ENCODE data around the gene IL17RB. TPM values are rescaled to one million over a fixed set of nuclear protein-coding genes. Genes with fewer than 3 reads are reported as not detected.

IL17RB gene
- total RNA-seq, 1 donor from 2014 or later: 0.16 TPM

DNA sequence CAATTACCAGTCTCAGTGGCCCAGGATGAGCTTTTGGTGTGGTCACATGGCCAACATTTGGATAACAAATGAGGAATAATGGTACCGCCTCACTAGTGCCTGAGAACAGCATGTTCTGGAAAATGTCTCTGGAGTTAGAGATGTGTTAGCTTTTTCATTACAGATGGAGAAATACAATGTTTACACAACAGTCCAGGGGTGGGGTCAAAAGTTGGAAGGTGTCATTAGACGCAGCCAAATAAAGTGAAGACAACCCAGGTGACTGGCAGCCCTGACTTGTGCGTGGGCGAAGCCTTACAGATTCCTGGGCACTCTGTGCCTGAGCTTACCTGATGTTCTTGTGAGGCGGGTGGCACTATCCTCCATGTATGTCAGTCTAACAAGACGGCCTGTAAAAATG is 12.8 kb downstream of the IL17RB start:
- Mint-ChIP-seq H3K27ac (ENCODE audit: unreplicated experiment) (no peak overlapping the region), H3K27me3 (ENCODE audit: low read depth, unreplicated experiment) (no peaks in the 10 kb centered on the region), H3K36me3 (ENCODE audit: low read depth, unreplicated experiment) (peaks cover 9% of the 10 kb centered on the region), H3K4me3 (ENCODE audit: unreplicated experiment) (no peak overlapping the region), H3K4me1 (ENCODE audit: low read depth, unreplicated experiment) (no peaks in the 10 kb centered on the region), H3K9me3 (ENCODE audit: unreplicated experiment) (no peaks in the 10 kb centered on the region)
- Histone ChIP-seq H4K20me1 (ENCODE audit: insufficient read depth, low read length) (no peaks in the 10 kb centered on the region), H2AFZ (ENCODE audit: low read depth, low read length) (no peak overlapping the region), H3K4me2 (ENCODE audit: low read length) (no peak overlapping the region), H3K4me1 (ENCODE audit: insufficient read depth, low read length) (no peaks in the 10 kb centered on the region), H3K4me3 (ENCODE audit: insufficient read depth, low read depth, low read length) (no peak overlapping the region), H3K27me3 (ENCODE audit: insufficient read depth, low read length) (no peaks in the 10 kb centered on the region), H3K79me2 (ENCODE audit: insufficient read depth, low read length) (no peaks in the 10 kb centered on the region), H3K9me3 (ENCODE audit: insufficient read depth, low read depth, low read length) (no peaks in the 10 kb centered on the region), H3K36me3 (ENCODE audit: insufficient read depth, low read length) (peaks cover 2% of the 10 kb centered on the region), H3K27ac (ENCODE audit: low read depth, low read length) (no peak overlapping the region), H3K9ac (ENCODE audit: low read length) (no peak overlapping the region)
- FAIRE-seq (no peak), DNase-seq (ENCODE audit: low read depth) (no peak)
- TF ChIP-seq EZH2 (IDR thresholded peaks at IDR 0.05; ENCODE audit: insufficient read depth, low read length): no peak
- TF ChIP-seq, protein P1, sequence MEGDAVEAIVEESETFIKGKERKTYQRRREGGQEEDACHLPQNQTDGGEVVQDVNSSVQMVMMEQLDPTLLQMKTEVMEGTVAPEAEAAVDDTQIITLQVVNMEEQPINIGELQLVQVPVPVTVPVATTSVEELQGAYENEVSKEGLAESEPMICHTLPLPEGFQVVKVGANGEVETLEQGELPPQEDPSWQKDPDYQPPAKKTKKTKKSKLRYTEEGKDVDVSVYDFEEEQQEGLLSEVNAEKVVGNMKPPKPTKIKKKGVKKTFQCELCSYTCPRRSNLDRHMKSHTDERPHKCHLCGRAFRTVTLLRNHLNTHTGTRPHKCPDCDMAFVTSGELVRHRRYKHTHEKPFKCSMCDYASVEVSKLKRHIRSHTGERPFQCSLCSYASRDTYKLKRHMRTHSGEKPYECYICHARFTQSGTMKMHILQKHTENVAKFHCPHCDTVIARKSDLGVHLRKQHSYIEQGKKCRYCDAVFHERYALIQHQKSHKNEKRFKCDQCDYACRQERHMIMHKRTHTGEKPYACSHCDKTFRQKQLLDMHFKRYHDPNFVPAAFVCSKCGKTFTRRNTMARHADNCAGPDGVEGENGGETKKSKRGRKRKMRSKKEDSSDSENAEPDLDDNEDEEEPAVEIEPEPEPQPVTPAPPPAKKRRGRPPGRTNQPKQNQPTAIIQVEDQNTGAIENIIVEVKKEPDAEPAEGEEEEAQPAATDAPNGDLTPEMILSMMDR (IDR thresholded peaks at IDR 0.05; ENCODE audit: insufficient read depth, low read depth, low read length): no peak

DNA sequence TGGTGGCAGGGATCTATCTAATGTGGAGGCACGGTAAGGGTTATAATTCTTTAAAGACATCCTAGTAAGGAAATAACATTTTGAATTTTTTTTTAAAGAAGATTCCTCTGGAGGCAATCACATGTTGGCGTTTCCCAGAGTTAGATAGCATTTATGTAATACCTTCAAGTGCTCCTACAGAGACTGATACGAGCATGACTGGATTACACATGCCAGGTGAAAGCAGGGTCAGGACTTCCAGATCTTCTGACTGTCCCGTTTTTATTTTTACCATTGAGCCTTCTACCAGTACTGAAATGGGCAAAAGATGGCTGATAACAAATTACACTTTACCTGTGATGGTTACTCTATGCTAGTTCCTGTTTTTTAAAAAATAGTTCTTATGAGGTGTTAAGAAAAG is 13.8 kb downstream of the IL17RB start:
- DNase-seq (ENCODE audit: low read depth) (no peak), FAIRE-seq (no peak)
- H4K20me1 ChIP-seq (ENCODE audit: insufficient read depth, low read length): no peaks in the 10 kb centered on the region
- Mint-ChIP-seq H3K36me3 (ENCODE audit: low read depth, unreplicated experiment) (peaks cover 12% of the 10 kb centered on the region), H3K9me3 (ENCODE audit: unreplicated experiment) (no peaks in the 10 kb centered on the region), H3K4me1 (ENCODE audit: low read depth, unreplicated experiment) (no peaks in the 10 kb centered on the region), H3K27me3 (ENCODE audit: low read depth, unreplicated experiment) (no peaks in the 10 kb centered on the region), H3K27ac (ENCODE audit: unreplicated experiment) (no peak overlapping the region), H3K4me3 (ENCODE audit: unreplicated experiment) (no peak overlapping the region)
- TF ChIP-seq EZH2 (IDR thresholded peaks at IDR 0.05; ENCODE audit: insufficient read depth, low read length): no peak
- TF ChIP-seq, protein P1 (IDR thresholded peaks at IDR 0.05; ENCODE audit: insufficient read depth, low read depth, low read length): no peak
- H3K9me3 ChIP-seq (ENCODE audit: insufficient read depth, low read depth, low read length): no peaks in the 10 kb centered on the region
- no peak overlapping the region for H3K9ac ChIP-seq (ENCODE audit: low read length)
- no peak overlapping the region for H2AFZ ChIP-seq (ENCODE audit: low read depth, low read length)
- no peaks in the 10 kb centered on the region for H3K79me2 ChIP-seq (ENCODE audit: insufficient read depth, low read length)
- H3K27me3 ChIP-seq (ENCODE audit: insufficient read depth, low read length): no peaks in the 10 kb centered on the region
- peaks cover 8% of the 10 kb centered on the region for H3K36me3 ChIP-seq (ENCODE audit: insufficient read depth, low read length)
- H3K4me2 ChIP-seq (ENCODE audit: low read length): no peak overlapping the region
- no peaks in the 10 kb centered on the region for H3K4me1 ChIP-seq (ENCODE audit: insufficient read depth, low read length)
- no peak overlapping the region for H3K4me3 ChIP-seq (ENCODE audit: insufficient read depth, low read depth, low read length)
- no peak overlapping the region for H3K27ac ChIP-seq (ENCODE audit: low read depth, low read length)

DNA sequence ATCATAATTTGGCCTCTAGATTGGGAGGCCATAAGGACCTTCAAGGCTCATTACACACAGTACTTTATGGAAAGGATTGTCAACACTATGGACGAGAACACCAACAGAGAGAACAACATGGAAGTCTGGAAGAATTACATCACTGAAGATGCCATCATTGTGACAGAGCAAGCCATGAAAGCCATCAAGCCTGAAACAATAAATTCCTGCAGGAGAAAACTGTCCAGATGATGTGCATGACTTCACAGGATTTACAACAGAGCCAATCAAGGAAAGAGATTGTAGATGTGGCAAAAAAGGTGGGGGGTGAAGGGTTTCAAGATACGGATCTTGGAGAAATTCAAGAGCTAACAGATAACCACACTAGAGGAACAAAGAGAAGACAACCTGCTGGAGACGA is 15.9 kb downstream of the IL17RB start:
- Histone ChIP-seq H3K36me3 (ENCODE audit: insufficient read depth, low read length) (peaks cover 14% of the 10 kb centered on the region), H4K20me1 (ENCODE audit: insufficient read depth, low read length) (no peaks in the 10 kb centered on the region), H3K27ac (ENCODE audit: low read depth, low read length) (no peak overlapping the region), H3K9ac (ENCODE audit: low read length) (no peak overlapping the region), H3K9me3 (ENCODE audit: insufficient read depth, low read depth, low read length) (no peaks in the 10 kb centered on the region), H3K4me2 (ENCODE audit: low read length) (no peak overlapping the region), H3K4me3 (ENCODE audit: insufficient read depth, low read depth, low read length) (no peak overlapping the region), H2AFZ (ENCODE audit: low read depth, low read length) (no peak overlapping the region), H3K4me1 (ENCODE audit: insufficient read depth, low read length) (no peaks in the 10 kb centered on the region), H3K27me3 (ENCODE audit: insufficient read depth, low read length) (no peaks in the 10 kb centered on the region), H3K79me2 (ENCODE audit: insufficient read depth, low read length) (no peaks in the 10 kb centered on the region)
- no peak overlapping the region for H3K4me3 Mint-ChIP-seq (ENCODE audit: unreplicated experiment)
- FAIRE-seq (no peak), DNase-seq (ENCODE audit: low read depth) (no peak)
- H3K27ac Mint-ChIP-seq (ENCODE audit: unreplicated experiment): no peak overlapping the region
- H3K36me3 Mint-ChIP-seq (ENCODE audit: low read depth, unreplicated experiment): peaks cover 12% of the 10 kb centered on the region
- TF ChIP-seq, protein P1 (IDR thresholded peaks at IDR 0.05; ENCODE audit: insufficient read depth, low read depth, low read length): no peak
- TF ChIP-seq EZH2 (IDR thresholded peaks at IDR 0.05; ENCODE audit: insufficient read depth, low read length): no peak
- no peaks in the 10 kb centered on the region for H3K9me3 Mint-ChIP-seq (ENCODE audit: unreplicated experiment)
- no peaks in the 10 kb centered on the region for H3K4me1 Mint-ChIP-seq (ENCODE audit: low read depth, unreplicated experiment)
- no peaks in the 10 kb centered on the region for H3K27me3 Mint-ChIP-seq (ENCODE audit: low read depth, unreplicated experiment)

Measured in astrocyte (in vitro differentiated cells and primary cell).